Liver (tissue), 9 donors: ENCODE data around the gene CD200R1. TPM values are rescaled to one million over a fixed set of nuclear protein-coding genes. Genes with fewer than 3 reads are reported as not detected.

Experiments used
- DNase-seq: peaks from one replicate; pipeline ENCODE4 v3.0.0-alpha.2; 2017; ENCODE audit warnings: low spot score
- H3K27ac ChIP-seq, 2 donors: one replicate each; pipeline ENCODE4 v1.7.0; 2013; ENCODE audit warnings: inconsistent platforms in 2 of 2, low read length in 2 of 2, control low read depth in 1 of 2, low read depth in 1 of 2, mild to moderate bottlenecking in 1 of 2
- H3K27me3 ChIP-seq, 4 donors: one replicate each; pipeline versions ENCODE4 v1.6.1 to v1.7.0; 2013; ENCODE audit warnings: low read length in 3 of 4, inconsistent platforms in 1 of 4, mild to moderate bottlenecking in 1 of 4, moderate library complexity in 1 of 4; ENCODE audit not compliant: control insufficient read depth in 4 of 4, insufficient read depth in 4 of 4
- H3K36me3 ChIP-seq, 4 donors: one replicate each; pipeline versions ENCODE4 v1.6.1 to v1.7.0; 2013; ENCODE audit warnings: low read length in 3 of 4, mild to moderate bottlenecking in 3 of 4, low read depth in 1 of 4, moderate library complexity in 1 of 4; ENCODE audit not compliant: control insufficient read depth in 4 of 4, insufficient read depth in 3 of 4
- H3K4me1 ChIP-seq, 4 donors: one replicate each; pipeline versions ENCODE4 v1.6.1 to v1.7.0; 2013; ENCODE audit warnings: low read length in 3 of 4, mild to moderate bottlenecking in 3 of 4, moderate library complexity in 1 of 4; ENCODE audit not compliant: control insufficient read depth in 4 of 4, insufficient read depth in 4 of 4
- H3K4me3 ChIP-seq, 3 donors: one replicate each; pipeline versions ENCODE4 v1.6.1 to v1.7.0; 2013; ENCODE audit warnings: low read length in 3 of 3, control low read depth in 1 of 3, low read depth in 1 of 3, mild to moderate bottlenecking in 1 of 3
- H3K9ac ChIP-seq, 2 donors: one replicate each; pipeline ENCODE4 v1.7.0; 2013; ENCODE audit warnings: low read length in 2 of 2, mild to moderate bottlenecking in 2 of 2, moderate library complexity in 2 of 2, control low read depth in 1 of 2, low read depth in 1 of 2
- H3K9me3 ChIP-seq, 4 donors: one replicate each; pipeline versions ENCODE4 v1.6.1 to v1.7.0; 2013; ENCODE audit warnings: low read length in 3 of 4; ENCODE audit not compliant: control insufficient read depth in 4 of 4
- EGR1 ChIP-seq, 2 donors: IDR thresholded peaks; 2 replicates each; pipeline ENCODE4 v1.6.1; 2016 to 2018; ENCODE audit warnings: antibody characterized with exemption in 2 of 2, low read depth in 2 of 2
- FOXA1 ChIP-seq: IDR thresholded peaks from 2 replicates; pipeline ENCODE4 v1.6.1; 2016; ENCODE audit warnings: antibody characterized with exemption
- FOXA2 ChIP-seq: IDR thresholded peaks from 2 replicates; pipeline ENCODE4 v1.6.1; 2016; ENCODE audit warnings: antibody characterized with exemption
- GABPA ChIP-seq, 2 donors: IDR thresholded peaks in 1 of 2; conservative IDR thresholded peaks in 1 of 2; 2 replicates each; pipeline ENCODE4 v1.6.1; 2016; ENCODE audit warnings: antibody characterized with exemption in 2 of 2, mild to moderate bottlenecking in 1 of 2, moderate library complexity in 1 of 2
- HNF4A ChIP-seq, 2 donors: conservative IDR thresholded peaks; 2 replicates each; pipeline ENCODE4 v1.6.1; 2016; ENCODE audit warnings: antibody characterized with exemption in 2 of 2, mild to moderate bottlenecking in 2 of 2
- HNF4G ChIP-seq: IDR thresholded peaks from 2 replicates; pipeline ENCODE4 v1.6.1; 2016; ENCODE audit warnings: antibody characterized with exemption
- JUND ChIP-seq, 2 donors: IDR thresholded peaks; 2 replicates each; pipeline ENCODE4 v1.6.1; 2016; ENCODE audit warnings: antibody characterized with exemption in 2 of 2
- NR2F2 ChIP-seq: IDR thresholded peaks from 2 replicates; pipeline ENCODE4 v1.6.1; 2016; ENCODE audit warnings: antibody characterized with exemption
- RAD21 ChIP-seq, 2 donors: IDR thresholded peaks; 2 replicates each; pipeline ENCODE4 v1.6.1; 2016; ENCODE audit warnings: antibody characterized with exemption in 2 of 2, mild to moderate bottlenecking in 2 of 2
- RXRA ChIP-seq, 2 donors: IDR thresholded peaks; 2 replicates each; pipeline ENCODE4 v1.6.1; 2017 to 2018; ENCODE audit warnings: antibody characterized with exemption in 2 of 2, mild to moderate bottlenecking in 1 of 2
- SP1 ChIP-seq: IDR thresholded peaks from 2 replicates; pipeline ENCODE4 v1.6.1; 2018; ENCODE audit warnings: antibody characterized with exemption, mild to moderate bottlenecking
- TAF1 ChIP-seq: conservative IDR thresholded peaks from 2 replicates; pipeline ENCODE4 v1.6.1; 2016; ENCODE audit warnings: antibody characterized with exemption, mild to moderate bottlenecking
- YY1 ChIP-seq: IDR thresholded peaks from 2 replicates; pipeline ENCODE4 v1.6.1; 2016; ENCODE audit warnings: antibody characterized with exemption, mild to moderate bottlenecking
- WGBS: extraction: QIAGEN DNeasy Blood & Tissue Kit; methylation state at CpG from one replicate; pipeline ENCODE4 v1.1.7; 2013; 5-methylcytosine and 5-hydroxymethylcytosine counted together
- polyA plus RNA-seq, 2 donors: library from polyadenylated mRNA; stranded (reverse) in 1 of 2; unstranded in 1 of 2; fragments of 200-250 nt in 1 of 2; fragments of >200 nt in 1 of 2; fragmentation: Nextera tagmentation in 1 of 2; extraction: Ambion mirVana in 1 of 2; gene quantifications; one replicate each; pipeline versions ENCODE4 v1.2.1 to v1.2.3, GENCODE V29; 2013 to 2015
- total RNA-seq, 2 donors: library from RNA; depleted of rRNA; stranded (reverse); fragments of >200 nt; gene quantifications; one replicate each; pipeline ENCODE4 v1.2.3, GENCODE V29; 2014
- TF ChIP-seq, protein P1 (sequence below): IDR thresholded peaks from 2 replicates; pipeline ENCODE4 v1.6.1; 2016; ENCODE audit warnings: antibody characterized with exemption
- TF ChIP-seq, protein P2 (sequence below): IDR thresholded peaks from 2 replicates; pipeline ENCODE4 v1.6.1; 2016; ENCODE audit warnings: antibody characterized with exemption
- TF ChIP-seq, protein P3 (sequence below): fragments of 150-350 bp; IDR thresholded peaks from 2 replicates; pipeline ENCODE4 v1.5.1; 2017; ENCODE audit warnings: improper control_type of control experiment, low read depth, low read length; ENCODE audit not compliant: missing input control
- TF ChIP-seq, protein P4 (sequence below): IDR thresholded peaks from 2 replicates; pipeline ENCODE4 v1.6.1; 2016; ENCODE audit warnings: antibody characterized with exemption, mild to moderate bottlenecking
- TF ChIP-seq, protein P5 (sequence below): IDR thresholded peaks from 2 replicates; pipeline ENCODE4 v1.6.1; 2016; ENCODE audit warnings: antibody characterized with exemption
- donor health status: healthy.
- donor health status: healthy.
- donor health status: healthy.
- donor health status: healthy.
- donor health status: healthy.

The CD200R1 gene
- total and polyA plus RNA-seq, 4 donors = 0.40 to 5.4 (median 1.00) TPM

DNA sequence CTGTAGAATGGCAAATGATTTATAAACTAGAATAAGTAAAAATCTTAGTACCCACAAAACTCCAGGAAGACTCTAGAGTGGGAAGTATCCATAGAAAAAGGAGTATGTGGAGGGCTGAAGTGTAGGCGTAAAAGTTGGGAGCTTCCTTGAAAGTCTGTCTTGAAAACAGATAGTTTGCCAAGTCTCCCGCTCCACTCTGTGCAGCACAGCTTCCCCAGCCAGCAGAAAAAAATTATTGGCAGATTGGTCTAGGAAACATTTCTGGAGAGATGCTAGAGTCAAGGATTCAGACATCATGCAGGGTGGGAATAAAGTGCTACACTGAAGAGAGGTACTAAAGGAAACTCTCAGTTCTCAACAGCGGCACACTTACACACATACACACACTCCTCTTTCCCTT lies 74.8 kb downstream of the CD200R1 start:
- no peak for TF ChIP-seq FOXA2
- TF ChIP-seq, protein P1, sequence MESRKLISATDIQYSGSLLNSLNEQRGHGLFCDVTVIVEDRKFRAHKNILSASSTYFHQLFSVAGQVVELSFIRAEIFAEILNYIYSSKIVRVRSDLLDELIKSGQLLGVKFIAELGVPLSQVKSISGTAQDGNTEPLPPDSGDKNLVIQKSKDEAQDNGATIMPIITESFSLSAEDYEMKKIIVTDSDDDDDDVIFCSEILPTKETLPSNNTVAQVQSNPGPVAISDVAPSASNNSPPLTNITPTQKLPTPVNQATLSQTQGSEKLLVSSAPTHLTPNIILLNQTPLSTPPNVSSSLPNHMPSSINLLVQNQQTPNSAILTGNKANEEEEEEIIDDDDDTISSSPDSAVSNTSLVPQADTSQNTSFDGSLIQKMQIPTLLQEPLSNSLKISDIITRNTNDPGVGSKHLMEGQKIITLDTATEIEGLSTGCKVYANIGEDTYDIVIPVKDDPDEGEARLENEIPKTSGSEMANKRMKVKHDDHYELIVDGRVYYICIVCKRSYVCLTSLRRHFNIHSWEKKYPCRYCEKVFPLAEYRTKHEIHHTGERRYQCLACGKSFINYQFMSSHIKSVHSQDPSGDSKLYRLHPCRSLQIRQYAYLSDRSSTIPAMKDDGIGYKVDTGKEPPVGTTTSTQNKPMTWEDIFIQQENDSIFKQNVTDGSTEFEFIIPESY = no peak
- no peak for TF ChIP-seq GABPA (IDR thresholded peaks at IDR 0.05 in 1 of 2, conservative IDR thresholded peaks at IDR 0.05 in 1 of 2)
- no peak for TF ChIP-seq RAD21 (IDR thresholded peaks at IDR 0.05)
- TF ChIP-seq, protein P2, sequence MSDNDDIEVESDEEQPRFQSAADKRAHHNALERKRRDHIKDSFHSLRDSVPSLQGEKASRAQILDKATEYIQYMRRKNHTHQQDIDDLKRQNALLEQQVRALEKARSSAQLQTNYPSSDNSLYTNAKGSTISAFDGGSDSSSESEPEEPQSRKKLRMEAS = no peak
- no peak for TF ChIP-seq JUND (IDR thresholded peaks at IDR 0.05)
- TF ChIP-seq NR2F2 = no peak
- TF ChIP-seq RXRA (IDR thresholded peaks at IDR 0.05) = no peak
- TF ChIP-seq HNF4G = no peak
- TF ChIP-seq, protein P3, sequence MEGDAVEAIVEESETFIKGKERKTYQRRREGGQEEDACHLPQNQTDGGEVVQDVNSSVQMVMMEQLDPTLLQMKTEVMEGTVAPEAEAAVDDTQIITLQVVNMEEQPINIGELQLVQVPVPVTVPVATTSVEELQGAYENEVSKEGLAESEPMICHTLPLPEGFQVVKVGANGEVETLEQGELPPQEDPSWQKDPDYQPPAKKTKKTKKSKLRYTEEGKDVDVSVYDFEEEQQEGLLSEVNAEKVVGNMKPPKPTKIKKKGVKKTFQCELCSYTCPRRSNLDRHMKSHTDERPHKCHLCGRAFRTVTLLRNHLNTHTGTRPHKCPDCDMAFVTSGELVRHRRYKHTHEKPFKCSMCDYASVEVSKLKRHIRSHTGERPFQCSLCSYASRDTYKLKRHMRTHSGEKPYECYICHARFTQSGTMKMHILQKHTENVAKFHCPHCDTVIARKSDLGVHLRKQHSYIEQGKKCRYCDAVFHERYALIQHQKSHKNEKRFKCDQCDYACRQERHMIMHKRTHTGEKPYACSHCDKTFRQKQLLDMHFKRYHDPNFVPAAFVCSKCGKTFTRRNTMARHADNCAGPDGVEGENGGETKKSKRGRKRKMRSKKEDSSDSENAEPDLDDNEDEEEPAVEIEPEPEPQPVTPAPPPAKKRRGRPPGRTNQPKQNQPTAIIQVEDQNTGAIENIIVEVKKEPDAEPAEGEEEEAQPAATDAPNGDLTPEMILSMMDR = no peak
- TF ChIP-seq SP1 = no peak
- TF ChIP-seq, protein P4, sequence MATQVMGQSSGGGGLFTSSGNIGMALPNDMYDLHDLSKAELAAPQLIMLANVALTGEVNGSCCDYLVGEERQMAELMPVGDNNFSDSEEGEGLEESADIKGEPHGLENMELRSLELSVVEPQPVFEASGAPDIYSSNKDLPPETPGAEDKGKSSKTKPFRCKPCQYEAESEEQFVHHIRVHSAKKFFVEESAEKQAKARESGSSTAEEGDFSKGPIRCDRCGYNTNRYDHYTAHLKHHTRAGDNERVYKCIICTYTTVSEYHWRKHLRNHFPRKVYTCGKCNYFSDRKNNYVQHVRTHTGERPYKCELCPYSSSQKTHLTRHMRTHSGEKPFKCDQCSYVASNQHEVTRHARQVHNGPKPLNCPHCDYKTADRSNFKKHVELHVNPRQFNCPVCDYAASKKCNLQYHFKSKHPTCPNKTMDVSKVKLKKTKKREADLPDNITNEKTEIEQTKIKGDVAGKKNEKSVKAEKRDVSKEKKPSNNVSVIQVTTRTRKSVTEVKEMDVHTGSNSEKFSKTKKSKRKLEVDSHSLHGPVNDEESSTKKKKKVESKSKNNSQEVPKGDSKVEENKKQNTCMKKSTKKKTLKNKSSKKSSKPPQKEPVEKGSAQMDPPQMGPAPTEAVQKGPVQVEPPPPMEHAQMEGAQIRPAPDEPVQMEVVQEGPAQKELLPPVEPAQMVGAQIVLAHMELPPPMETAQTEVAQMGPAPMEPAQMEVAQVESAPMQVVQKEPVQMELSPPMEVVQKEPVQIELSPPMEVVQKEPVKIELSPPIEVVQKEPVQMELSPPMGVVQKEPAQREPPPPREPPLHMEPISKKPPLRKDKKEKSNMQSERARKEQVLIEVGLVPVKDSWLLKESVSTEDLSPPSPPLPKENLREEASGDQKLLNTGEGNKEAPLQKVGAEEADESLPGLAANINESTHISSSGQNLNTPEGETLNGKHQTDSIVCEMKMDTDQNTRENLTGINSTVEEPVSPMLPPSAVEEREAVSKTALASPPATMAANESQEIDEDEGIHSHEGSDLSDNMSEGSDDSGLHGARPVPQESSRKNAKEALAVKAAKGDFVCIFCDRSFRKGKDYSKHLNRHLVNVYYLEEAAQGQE = no peak
- no peak for TF ChIP-seq TAF1
- TF ChIP-seq FOXA1 = no peak
- TF ChIP-seq, protein P5, sequence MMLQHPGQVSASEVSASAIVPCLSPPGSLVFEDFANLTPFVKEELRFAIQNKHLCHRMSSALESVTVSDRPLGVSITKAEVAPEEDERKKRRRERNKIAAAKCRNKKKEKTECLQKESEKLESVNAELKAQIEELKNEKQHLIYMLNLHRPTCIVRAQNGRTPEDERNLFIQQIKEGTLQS = no peak
- no peak for TF ChIP-seq YY1
- no peak for TF ChIP-seq HNF4A (conservative IDR thresholded peaks at IDR 0.05)
- no peak for TF ChIP-seq EGR1 (IDR thresholded peaks at IDR 0.05; ENCODE audit: low read depth in 2 of 2)
- no peak overlapping the region for H3K9ac ChIP-seq
- peaks cover 0 to 9% (median under 1%) of the 10 kb centered on the region in 4 donors for H3K9me3 ChIP-seq
- H3K4me3 ChIP-seq = no peak overlapping the region
- no peaks in the 10 kb centered on the region for H3K36me3 ChIP-seq
- 70% methylated on average over 3 of the region's 3 CpGs for WGBS
- H3K27ac ChIP-seq = no peak overlapping the region
- H3K27me3 ChIP-seq = no peaks in the 10 kb centered on the region
- no peaks in the 10 kb centered on the region for H3K4me1 ChIP-seq
- DNase-seq = no peak
